Keratinocyte (primary cell): ENCODE results near the gene TRPM2.
"Not testable (repeated sequence)": the region's sequence is repeated elsewhere in the genome, so short reads cannot be mapped to it uniquely, and the experiment has no call there.

Experiments
- EZH2 ChIP-seq: IDR thresholded peaks from one replicate; pipeline ENCODE4 v1.6.1; 2012; ENCODE audit warnings: inconsistent platforms, mild to moderate bottlenecking, low read length, moderate library complexity
- TF ChIP-seq, protein P1 (sequence below), 3 experiments: IDR thresholded peaks in 1 of 3; conservative IDR thresholded peaks in 1 of 3; optimal IDR thresholded peaks in 1 of 3; 2 replicates in 2 of 3; 3 replicates in 1 of 3; pipeline versions ENCODE3 to v1.5.1; 2011; ENCODE audit warnings: low read length in 3 of 3, mild to moderate bottlenecking in 3 of 3, moderate library complexity in 2 of 3, control low read depth in 1 of 3, inconsistent platforms in 1 of 3; ENCODE audit not compliant: insufficient read depth in 2 of 3; ENCODE audit errors: extremely low read depth in 1 of 3

DNA sequence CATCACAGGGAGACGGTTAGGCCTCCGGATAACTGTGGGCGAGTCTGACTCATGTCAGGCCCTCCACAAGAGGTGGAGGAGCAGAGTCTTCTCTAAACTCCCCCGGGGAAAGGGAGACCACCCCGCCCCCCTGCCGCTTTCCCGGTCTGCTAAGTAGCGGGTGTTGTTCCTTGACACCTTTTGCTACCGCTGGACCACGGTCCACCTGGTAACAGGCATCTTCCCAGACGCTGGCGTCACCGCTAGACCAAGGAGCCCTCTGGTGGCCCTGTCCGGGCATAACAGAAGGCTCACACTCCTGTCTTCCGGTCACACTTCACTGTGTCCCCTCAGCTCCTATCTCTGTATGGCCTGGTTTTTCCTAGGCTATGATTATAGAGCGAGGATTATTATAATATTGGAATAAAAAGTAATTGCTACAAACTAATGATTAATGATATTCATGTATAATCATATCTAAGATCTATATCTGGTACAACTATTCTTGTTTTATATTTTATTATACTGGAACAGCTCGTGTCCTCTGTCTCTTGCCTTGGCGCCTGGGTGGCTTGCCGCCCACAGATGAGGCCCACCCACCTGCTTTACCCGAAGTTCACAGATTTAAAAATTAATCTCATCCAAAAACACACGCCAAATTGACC is 126.3 kb downstream of the TRPM2 start:
- TF ChIP-seq, protein P1, sequence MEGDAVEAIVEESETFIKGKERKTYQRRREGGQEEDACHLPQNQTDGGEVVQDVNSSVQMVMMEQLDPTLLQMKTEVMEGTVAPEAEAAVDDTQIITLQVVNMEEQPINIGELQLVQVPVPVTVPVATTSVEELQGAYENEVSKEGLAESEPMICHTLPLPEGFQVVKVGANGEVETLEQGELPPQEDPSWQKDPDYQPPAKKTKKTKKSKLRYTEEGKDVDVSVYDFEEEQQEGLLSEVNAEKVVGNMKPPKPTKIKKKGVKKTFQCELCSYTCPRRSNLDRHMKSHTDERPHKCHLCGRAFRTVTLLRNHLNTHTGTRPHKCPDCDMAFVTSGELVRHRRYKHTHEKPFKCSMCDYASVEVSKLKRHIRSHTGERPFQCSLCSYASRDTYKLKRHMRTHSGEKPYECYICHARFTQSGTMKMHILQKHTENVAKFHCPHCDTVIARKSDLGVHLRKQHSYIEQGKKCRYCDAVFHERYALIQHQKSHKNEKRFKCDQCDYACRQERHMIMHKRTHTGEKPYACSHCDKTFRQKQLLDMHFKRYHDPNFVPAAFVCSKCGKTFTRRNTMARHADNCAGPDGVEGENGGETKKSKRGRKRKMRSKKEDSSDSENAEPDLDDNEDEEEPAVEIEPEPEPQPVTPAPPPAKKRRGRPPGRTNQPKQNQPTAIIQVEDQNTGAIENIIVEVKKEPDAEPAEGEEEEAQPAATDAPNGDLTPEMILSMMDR (optimal IDR thresholded peaks at IDR 0.05 in 1 of 3, IDR thresholded peaks at IDR 0.05 in 1 of 3, conservative IDR thresholded peaks at IDR 0.05 in 1 of 3; ENCODE audit: extremely low read depth in 1 of 3, insufficient read depth in 2 of 3, low read length in 3 of 3) = peak in 2 of 3 experiments; percentile 26 to 56
- TF ChIP-seq EZH2 = not testable (repeated sequence)
